Mammary epithelial cell (primary cell): ENCODE measurements around the gene ANKRD10.

ENCODE experiments used
- EZH2 ChIP-seq: IDR thresholded peaks from 2 replicates; pipeline ENCODE4 v1.6.1; 2012; ENCODE audit warnings: low read length, inconsistent platforms, borderline replicate concordance
- TF ChIP-seq, protein P1 (sequence below), 2 donors: IDR thresholded peaks in 1 of 2; conservative IDR thresholded peaks in 1 of 2; 2 replicates each; pipeline ENCODE4 v1.5.1; 2011 to 2012; ENCODE audit warnings: inconsistent platforms in 2 of 2, low read length in 2 of 2, mild to moderate bottlenecking in 2 of 2, control low read depth in 1 of 2, low read depth in 1 of 2; ENCODE audit not compliant: insufficient read depth in 1 of 2; ENCODE audit errors: extremely low read depth in 1 of 2

DNA sequence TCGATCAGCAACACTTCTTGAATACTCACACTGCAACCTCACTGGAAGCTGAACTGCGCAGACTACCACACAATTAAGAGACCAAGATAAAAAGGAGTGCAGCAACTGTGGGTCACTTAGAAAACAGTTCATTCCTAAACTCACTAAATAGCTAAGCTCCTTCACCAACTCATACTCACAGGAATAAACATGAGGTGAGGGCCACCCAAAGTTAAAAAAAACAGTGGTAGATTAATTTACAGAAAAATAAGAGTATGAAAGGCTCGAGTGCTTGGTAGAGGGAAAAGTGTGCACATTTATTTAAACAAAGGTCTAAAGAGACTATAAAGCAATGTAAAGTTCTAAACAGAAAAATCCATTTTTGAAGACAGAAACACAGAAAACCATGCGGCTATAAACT lies 7.6 kb downstream of the ANKRD10 start:
- TF ChIP-seq, protein P1, sequence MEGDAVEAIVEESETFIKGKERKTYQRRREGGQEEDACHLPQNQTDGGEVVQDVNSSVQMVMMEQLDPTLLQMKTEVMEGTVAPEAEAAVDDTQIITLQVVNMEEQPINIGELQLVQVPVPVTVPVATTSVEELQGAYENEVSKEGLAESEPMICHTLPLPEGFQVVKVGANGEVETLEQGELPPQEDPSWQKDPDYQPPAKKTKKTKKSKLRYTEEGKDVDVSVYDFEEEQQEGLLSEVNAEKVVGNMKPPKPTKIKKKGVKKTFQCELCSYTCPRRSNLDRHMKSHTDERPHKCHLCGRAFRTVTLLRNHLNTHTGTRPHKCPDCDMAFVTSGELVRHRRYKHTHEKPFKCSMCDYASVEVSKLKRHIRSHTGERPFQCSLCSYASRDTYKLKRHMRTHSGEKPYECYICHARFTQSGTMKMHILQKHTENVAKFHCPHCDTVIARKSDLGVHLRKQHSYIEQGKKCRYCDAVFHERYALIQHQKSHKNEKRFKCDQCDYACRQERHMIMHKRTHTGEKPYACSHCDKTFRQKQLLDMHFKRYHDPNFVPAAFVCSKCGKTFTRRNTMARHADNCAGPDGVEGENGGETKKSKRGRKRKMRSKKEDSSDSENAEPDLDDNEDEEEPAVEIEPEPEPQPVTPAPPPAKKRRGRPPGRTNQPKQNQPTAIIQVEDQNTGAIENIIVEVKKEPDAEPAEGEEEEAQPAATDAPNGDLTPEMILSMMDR (conservative IDR thresholded peaks at IDR 0.05 in 1 of 2, IDR thresholded peaks at IDR 0.05 in 1 of 2; ENCODE audit: extremely low read depth in 1 of 2, insufficient read depth in 1 of 2, low read depth in 1 of 2, low read length in 2 of 2): no peak
- TF ChIP-seq EZH2: no peak
